ENCODE measurements around the gene THBS4.
A peak's percentile ranks its signal among the peaks of the same experiment; 100 is the strongest.

DNA sequence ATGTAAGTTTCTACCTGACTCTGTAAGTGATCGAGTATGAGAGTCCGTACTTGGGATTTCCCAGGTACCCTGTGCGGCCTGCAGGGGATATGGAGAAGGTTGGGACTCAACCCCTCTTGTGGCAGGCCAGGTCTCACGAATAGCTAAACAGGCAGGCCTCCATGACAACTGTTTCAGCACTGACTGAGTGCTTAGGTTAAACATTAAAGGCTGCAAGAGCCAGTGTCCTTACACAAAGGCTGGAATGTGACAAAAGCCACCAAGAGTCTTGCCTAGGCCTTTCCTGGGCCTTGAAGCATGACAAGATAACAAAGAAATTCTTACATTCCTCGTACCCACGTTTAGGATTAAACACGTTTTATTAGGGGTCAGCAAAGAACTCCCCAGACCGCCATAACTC, 58.6 kb downstream of the THBS4 start:
- no peak for TF ChIP-seq POLR2A (IDR thresholded peaks at IDR 0.05)
- TF ChIP-seq CTCF (IDR thresholded peaks at IDR 0.05): peak in 1 of 6 experiments; percentile 33
- TF ChIP-seq POLR2AphosphoS5 (IDR thresholded peaks at IDR 0.05): no peak
- TF ChIP-seq EP300 (IDR thresholded peaks at IDR 0.05): no peak

Data from upper lobe of left lung (tissue), 4 donors.